GM12801 (cell line): ENCODE measurements around the gene TMEM135.

Source experiments
- CTCF ChIP-seq: IDR thresholded peaks from one replicate; pipeline ENCODE4 v1.5.1; 2011; ENCODE audit warnings: control low read depth; ENCODE audit not compliant: insufficient read length; ENCODE audit errors: extremely low read depth

The TMEM135 gene

GRCh38 chr11:87037450-87038234 lies at the start of gene TMEM135:
TSS of gene TMEM135 (plus strand) at chr11:87037934. CDS start at chr11:87038046, 112 bp downstream.
- no peak for TF ChIP-seq CTCF

DNA sequence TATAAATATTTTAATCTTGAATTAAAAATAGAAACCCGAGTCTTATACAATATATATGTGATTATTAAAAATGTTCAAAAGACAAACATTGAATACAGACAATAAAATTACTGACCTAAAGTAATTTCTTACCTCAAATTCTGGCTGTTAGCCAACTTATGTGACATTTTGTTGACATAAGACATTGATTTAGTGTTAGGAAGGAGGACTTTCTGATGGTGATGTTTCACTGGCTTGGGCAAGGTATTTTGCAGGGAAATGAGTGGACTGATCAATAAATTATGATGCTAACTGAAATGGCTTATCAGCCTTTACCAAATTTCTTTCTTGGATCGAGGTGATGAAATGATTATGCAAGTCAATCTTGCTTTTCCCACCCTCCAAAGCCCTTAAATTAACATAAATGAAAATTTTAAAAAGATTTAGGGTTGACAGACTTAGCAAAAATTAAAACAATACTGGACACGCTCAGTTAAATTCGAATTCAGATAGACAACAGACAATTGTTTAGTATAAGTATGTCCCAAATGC lies 49.3 kb upstream of the TMEM135 start:
- TF ChIP-seq CTCF: no peak

GRCh38 chr11:86990031-86990430 lies 47.7 kb upstream of the TMEM135 start:
- no peak for TF ChIP-seq CTCF

DNA sequence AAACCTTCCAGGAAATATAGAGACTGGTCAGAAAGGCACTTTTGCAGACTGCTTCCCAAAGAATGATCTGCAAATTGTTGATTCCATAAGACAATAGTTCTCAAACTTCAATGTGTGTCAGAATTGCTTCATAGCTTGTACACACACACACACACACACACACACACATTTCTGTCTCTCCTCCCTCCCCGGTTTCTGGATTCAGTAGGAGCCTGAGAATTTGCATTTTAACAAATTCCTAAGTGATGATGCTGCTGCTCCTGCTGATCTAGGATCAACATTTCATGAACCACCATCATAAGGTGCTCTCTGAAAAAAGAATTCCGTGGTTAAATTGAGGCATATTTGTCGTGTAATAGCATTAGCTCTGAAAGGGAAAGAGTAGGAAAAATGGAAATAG lies 47.2 kb upstream of the TMEM135 start:
- TF ChIP-seq CTCF: no peak

GRCh38 chr11:86991341-86991740 lies 46.4 kb upstream of the TMEM135 start:
- TF ChIP-seq CTCF: no peak

DNA sequence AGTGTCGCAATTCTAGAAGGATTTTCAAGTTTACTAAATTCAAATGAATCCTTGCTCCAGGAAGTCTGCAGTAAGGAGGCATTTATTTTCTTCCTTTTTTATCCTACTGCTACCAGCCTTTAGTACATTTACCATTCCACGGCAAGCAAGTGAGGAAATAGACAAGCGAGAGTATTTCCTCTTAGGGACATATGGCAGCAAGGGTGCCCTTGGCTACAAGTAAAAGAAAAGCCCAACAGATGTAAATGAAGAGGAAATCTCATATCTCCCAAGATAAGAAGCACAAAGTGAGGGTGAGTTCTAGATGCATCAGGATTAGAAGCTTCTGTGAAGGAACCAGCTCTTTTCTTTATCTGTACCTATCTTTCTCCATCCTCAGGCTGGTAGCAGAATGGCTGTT lies 44.7 kb upstream of the TMEM135 start:
- no peak for TF ChIP-seq CTCF

GRCh38 chr11:86996953-86997570 lies 40.7 kb upstream of the TMEM135 start:
- TF ChIP-seq CTCF: no peak
